ENCODE data around the gene GHR. TPM values are rescaled to one million over a fixed set of nuclear protein-coding genes. Genes with fewer than 3 reads are reported as not detected.

The GHR gene
- total and polyA plus RNA-seq, 2 donors from 2014 or later, result 3.7 to 6.5 TPM

DNA sequence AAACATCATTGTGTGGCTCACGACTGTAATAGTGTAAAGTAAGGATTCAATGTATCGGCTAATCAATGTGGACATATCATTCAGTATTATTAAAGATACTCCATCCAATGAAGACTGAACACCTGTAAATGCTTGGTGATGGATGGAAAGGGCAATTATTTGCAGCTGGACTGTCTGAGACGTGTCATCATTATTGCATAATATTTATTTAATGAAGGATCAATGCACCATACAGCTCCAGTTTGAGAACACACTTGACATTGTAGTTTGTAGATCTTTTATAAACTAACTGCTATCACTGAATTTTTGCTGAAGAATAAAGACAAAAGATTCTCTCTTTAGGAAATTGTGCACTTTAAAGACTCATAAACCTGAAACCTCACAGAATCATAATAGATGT is 215.7 kb downstream of the GHR start:
- DNase-seq (no peak), FAIRE-seq (no peak)
- H3K4me3 ChIP-seq (ENCODE audit: low read length in 3 of 3), result no peak overlapping the region
- no peaks in the 10 kb centered on the region for H3K4me1 ChIP-seq (ENCODE audit: control insufficient read depth in 2 of 3, insufficient read depth in 2 of 3, low read depth in 1 of 3, low read length in 3 of 3)
- TF ChIP-seq, protein P1, sequence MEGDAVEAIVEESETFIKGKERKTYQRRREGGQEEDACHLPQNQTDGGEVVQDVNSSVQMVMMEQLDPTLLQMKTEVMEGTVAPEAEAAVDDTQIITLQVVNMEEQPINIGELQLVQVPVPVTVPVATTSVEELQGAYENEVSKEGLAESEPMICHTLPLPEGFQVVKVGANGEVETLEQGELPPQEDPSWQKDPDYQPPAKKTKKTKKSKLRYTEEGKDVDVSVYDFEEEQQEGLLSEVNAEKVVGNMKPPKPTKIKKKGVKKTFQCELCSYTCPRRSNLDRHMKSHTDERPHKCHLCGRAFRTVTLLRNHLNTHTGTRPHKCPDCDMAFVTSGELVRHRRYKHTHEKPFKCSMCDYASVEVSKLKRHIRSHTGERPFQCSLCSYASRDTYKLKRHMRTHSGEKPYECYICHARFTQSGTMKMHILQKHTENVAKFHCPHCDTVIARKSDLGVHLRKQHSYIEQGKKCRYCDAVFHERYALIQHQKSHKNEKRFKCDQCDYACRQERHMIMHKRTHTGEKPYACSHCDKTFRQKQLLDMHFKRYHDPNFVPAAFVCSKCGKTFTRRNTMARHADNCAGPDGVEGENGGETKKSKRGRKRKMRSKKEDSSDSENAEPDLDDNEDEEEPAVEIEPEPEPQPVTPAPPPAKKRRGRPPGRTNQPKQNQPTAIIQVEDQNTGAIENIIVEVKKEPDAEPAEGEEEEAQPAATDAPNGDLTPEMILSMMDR (IDR thresholded peaks at IDR 0.05; ENCODE audit: borderline replicate concordance, extremely low read depth, insufficient read depth), result no peak
- H3K36me3 ChIP-seq (ENCODE audit: control insufficient read depth in 2 of 3, insufficient read depth in 3 of 3, low read length in 3 of 3), result no peaks in the 10 kb centered on the region
- H3K9ac ChIP-seq (ENCODE audit: low read length in 3 of 3), result no peak overlapping the region
- no peaks in the 10 kb centered on the region for H3K27me3 ChIP-seq (ENCODE audit: control insufficient read depth, insufficient read depth, low read length)
- no peaks in the 10 kb centered on the region for H3K9me3 ChIP-seq (ENCODE audit: control insufficient read depth in 2 of 3, insufficient read depth in 1 of 3, low read length in 3 of 3)
- intact Hi-C loops (cut with DNase I), result no loop called here
- H3K27ac ChIP-seq (ENCODE audit: low read depth in 2 of 2, low read length in 2 of 2), result no peak overlapping the region

DNA sequence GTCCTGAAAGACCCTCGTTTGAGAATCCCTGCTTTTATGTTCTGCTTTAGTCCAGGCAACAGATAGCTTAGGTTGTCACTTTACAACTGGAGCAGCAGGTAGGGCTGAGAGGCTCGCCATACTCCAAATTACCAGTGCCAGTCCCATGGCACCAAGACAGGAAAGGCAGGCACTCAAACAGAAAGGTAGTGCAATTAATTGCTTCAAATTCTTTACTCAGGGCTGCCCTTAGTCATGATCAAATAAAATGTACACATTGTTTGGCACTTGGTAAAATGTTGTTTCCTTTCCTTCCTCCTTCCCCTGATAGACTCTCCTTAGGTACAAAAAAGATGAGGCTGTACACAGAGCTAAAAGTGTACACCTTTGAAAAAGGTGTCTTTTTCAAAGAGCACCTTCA is 217.6 kb downstream of the GHR start:
- Histone ChIP-seq H3K27ac (ENCODE audit: low read depth in 2 of 2, low read length in 2 of 2) (no peak overlapping the region), H3K36me3 (ENCODE audit: control insufficient read depth in 2 of 3, insufficient read depth in 3 of 3, low read length in 3 of 3) (no peaks in the 10 kb centered on the region), H3K9me3 (ENCODE audit: control insufficient read depth in 2 of 3, insufficient read depth in 1 of 3, low read length in 3 of 3) (no peaks in the 10 kb centered on the region), H3K9ac (ENCODE audit: low read length in 3 of 3) (no peak overlapping the region), H3K27me3 (ENCODE audit: control insufficient read depth, insufficient read depth, low read length) (no peaks in the 10 kb centered on the region), H3K4me1 (ENCODE audit: control insufficient read depth in 2 of 3, insufficient read depth in 2 of 3, low read depth in 1 of 3, low read length in 3 of 3) (no peaks in the 10 kb centered on the region), H3K4me3 (ENCODE audit: low read length in 3 of 3) (no peak overlapping the region)
- FAIRE-seq, result no peak
- no peak for DNase-seq
- intact Hi-C loops (cut with DNase I), result no loop called here
- TF ChIP-seq, protein P1 (IDR thresholded peaks at IDR 0.05; ENCODE audit: borderline replicate concordance, extremely low read depth, insufficient read depth), result no peak

DNA sequence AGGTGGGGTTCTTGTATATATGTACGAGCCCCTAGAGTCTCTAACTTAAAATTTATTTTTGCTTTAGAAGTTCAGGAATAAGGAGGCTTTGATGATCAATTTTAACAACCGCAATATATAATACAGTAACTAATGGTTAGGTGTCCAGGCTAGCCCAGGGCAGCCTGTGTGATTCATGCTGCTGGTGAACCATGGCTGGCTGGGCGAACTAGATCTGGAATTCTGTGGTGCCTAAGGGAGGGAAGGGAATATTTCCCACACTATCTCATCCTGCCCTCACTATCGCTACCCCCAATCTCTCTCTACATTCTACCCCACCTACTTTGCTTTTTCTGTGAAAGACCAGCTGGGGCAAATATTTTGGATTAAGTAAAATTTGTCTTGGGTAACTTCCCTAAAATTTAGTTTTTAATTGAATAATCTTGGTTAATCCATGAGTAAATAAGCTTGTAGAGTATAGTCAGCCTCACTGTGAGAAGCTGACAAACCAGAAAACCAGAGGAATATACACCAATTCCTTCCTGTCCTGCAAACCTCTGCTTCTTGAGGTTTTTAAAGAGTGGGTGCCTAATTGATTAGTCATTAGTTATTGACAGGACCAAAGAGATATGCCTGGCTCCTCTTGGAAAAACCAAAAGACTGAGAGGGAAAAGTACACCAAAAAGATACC is 218.2 kb downstream of the GHR start:
- no peaks in the 10 kb centered on the region for H3K9me3 ChIP-seq (ENCODE audit: control insufficient read depth in 2 of 3, insufficient read depth in 1 of 3, low read length in 3 of 3)
- no peak for DNase-seq
- intact Hi-C loops (cut with DNase I), result no loop called here
- H3K36me3 ChIP-seq (ENCODE audit: control insufficient read depth in 2 of 3, insufficient read depth in 3 of 3, low read length in 3 of 3), result no peaks in the 10 kb centered on the region
- no peaks in the 10 kb centered on the region for H3K27me3 ChIP-seq (ENCODE audit: control insufficient read depth, insufficient read depth, low read length)
- no peak overlapping the region for H3K27ac ChIP-seq (ENCODE audit: low read depth in 2 of 2, low read length in 2 of 2)
- TF ChIP-seq, protein P1 (IDR thresholded peaks at IDR 0.05; ENCODE audit: borderline replicate concordance, extremely low read depth, insufficient read depth), result no peak
- H3K4me1 ChIP-seq (ENCODE audit: control insufficient read depth in 2 of 3, insufficient read depth in 2 of 3, low read depth in 1 of 3, low read length in 3 of 3), result no peaks in the 10 kb centered on the region
- FAIRE-seq, result no peak
- H3K4me3 ChIP-seq (ENCODE audit: low read length in 3 of 3), result no peak overlapping the region
- no peak overlapping the region for H3K9ac ChIP-seq (ENCODE audit: low read length in 3 of 3)

DNA sequence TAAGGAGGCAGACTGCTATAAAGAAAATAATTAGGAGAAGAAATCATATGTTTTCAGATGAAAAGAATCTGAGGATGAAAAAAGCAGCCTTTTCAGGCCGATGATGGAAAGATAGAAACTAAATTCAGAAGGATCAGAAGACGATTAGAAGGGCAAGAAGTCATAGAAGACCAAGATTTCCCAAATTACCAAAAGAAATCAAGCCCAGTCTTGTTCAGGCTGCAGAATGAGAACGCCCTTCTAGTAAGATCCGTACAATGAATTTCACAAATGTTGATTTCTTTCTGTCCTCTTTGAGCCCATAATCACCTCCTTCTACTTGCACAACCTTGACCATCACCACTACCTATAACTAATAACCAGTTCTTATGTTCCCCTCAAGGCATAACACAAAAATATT is 218.8 kb downstream of the GHR start:
- no peaks in the 10 kb centered on the region for H3K36me3 ChIP-seq (ENCODE audit: control insufficient read depth in 2 of 3, insufficient read depth in 3 of 3, low read length in 3 of 3)
- H3K9me3 ChIP-seq (ENCODE audit: control insufficient read depth in 2 of 3, insufficient read depth in 1 of 3, low read length in 3 of 3), result no peaks in the 10 kb centered on the region
- no peak overlapping the region for H3K4me3 ChIP-seq (ENCODE audit: low read length in 3 of 3)
- no peak for FAIRE-seq
- H3K27me3 ChIP-seq (ENCODE audit: control insufficient read depth, insufficient read depth, low read length), result no peaks in the 10 kb centered on the region
- no peak for DNase-seq
- H3K4me1 ChIP-seq (ENCODE audit: control insufficient read depth in 2 of 3, insufficient read depth in 2 of 3, low read depth in 1 of 3, low read length in 3 of 3), result no peaks in the 10 kb centered on the region
- H3K27ac ChIP-seq (ENCODE audit: low read depth in 2 of 2, low read length in 2 of 2), result no peak overlapping the region
- no peak overlapping the region for H3K9ac ChIP-seq (ENCODE audit: low read length in 3 of 3)
- intact Hi-C loops (cut with DNase I), result no loop called here
- TF ChIP-seq, protein P1 (IDR thresholded peaks at IDR 0.05; ENCODE audit: borderline replicate concordance, extremely low read depth, insufficient read depth), result no peak
